Neural crest cell (in vitro differentiated cells): Measurements from ENCODE around the gene RAB8B. TPM values are rescaled to one million over a fixed set of nuclear protein-coding genes. Genes with fewer than 3 reads are reported as not detected.

Experiments used
- DNase-seq: peaks from one replicate; pipeline ENCODE4 v3.0.0; 2021; ENCODE audit warnings: low read depth, mixed read lengths, low spot score
- H3K27ac Mint-ChIP-seq: one replicate; pipeline ENCODE4 v1.8.0; 2021; ENCODE audit warnings: mild to moderate bottlenecking, mixed read lengths; ENCODE audit not compliant: unreplicated experiment
- H3K27me3 Mint-ChIP-seq: 2 replicates; pipeline ENCODE4 v1.8.0; 2021; ENCODE audit warnings: low read depth, mild to moderate bottlenecking, mixed read lengths
- H3K36me3 Mint-ChIP-seq: 2 replicates; pipeline ENCODE4 v1.8.0; 2021; ENCODE audit warnings: low read depth, mild to moderate bottlenecking, mixed read lengths
- H3K4me1 Mint-ChIP-seq: 2 replicates; pipeline ENCODE4 v1.8.0; 2021; ENCODE audit warnings: mixed read lengths
- H3K4me3 Mint-ChIP-seq: one replicate; pipeline ENCODE4 v1.8.0; 2021; ENCODE audit warnings: mild to moderate bottlenecking, mixed read lengths
- H3K9me3 Mint-ChIP-seq: 2 replicates; pipeline ENCODE4 v1.8.0; 2021; ENCODE audit warnings: mixed read lengths
- total RNA-seq: library from RNA; stranded (reverse); gene quantifications from 2 replicates; pipeline ENCODE4 v1.2.1, GENCODE V29; 2021
- TF ChIP-seq, protein P1 (sequence below): fragments of 200-600 bp; sonication (generic); conservative IDR thresholded peaks from 2 replicates; pipeline ENCODE4 v1.5.0; 2021; ENCODE audit warnings: antibody characterized with exemption, mild to moderate bottlenecking

Gene RAB8B
- total RNA-seq, 1 donor from 2014 or later: 51.0 TPM

DNA sequence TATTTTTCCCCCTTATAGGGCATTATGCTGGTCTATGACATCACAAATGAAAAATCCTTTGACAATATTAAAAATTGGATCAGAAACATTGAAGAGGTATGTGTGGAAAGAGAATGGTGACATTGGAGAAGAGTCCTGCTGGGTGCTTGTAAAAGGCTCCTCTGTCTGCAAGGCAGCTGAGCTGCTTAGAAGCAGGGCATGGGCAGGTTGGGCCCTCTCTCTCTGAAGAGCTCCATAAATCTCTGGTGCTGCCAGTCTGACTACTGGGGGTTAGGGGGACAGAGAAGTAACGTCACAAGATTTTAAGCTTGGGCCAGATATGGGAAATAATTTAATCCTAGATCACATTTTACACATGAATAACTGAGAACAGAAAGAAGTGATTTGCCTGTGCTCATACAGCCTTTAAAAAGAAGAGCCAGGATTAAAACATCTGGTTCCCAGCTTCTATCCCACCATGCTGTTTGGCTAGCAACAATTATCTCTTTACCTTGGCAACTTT is 66.1 kb downstream of the RAB8B start:
- peak overlapping the region; percentile 59 for H3K27ac Mint-ChIP-seq
- H3K27me3 Mint-ChIP-seq: no peaks in the 10 kb centered on the region
- no peak for DNase-seq
- no peaks in the 10 kb centered on the region for H3K9me3 Mint-ChIP-seq
- peaks cover 13% of the 10 kb centered on the region for H3K36me3 Mint-ChIP-seq
- no peak overlapping the region for H3K4me3 Mint-ChIP-seq
- TF ChIP-seq, protein P1, sequence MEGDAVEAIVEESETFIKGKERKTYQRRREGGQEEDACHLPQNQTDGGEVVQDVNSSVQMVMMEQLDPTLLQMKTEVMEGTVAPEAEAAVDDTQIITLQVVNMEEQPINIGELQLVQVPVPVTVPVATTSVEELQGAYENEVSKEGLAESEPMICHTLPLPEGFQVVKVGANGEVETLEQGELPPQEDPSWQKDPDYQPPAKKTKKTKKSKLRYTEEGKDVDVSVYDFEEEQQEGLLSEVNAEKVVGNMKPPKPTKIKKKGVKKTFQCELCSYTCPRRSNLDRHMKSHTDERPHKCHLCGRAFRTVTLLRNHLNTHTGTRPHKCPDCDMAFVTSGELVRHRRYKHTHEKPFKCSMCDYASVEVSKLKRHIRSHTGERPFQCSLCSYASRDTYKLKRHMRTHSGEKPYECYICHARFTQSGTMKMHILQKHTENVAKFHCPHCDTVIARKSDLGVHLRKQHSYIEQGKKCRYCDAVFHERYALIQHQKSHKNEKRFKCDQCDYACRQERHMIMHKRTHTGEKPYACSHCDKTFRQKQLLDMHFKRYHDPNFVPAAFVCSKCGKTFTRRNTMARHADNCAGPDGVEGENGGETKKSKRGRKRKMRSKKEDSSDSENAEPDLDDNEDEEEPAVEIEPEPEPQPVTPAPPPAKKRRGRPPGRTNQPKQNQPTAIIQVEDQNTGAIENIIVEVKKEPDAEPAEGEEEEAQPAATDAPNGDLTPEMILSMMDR: no peak
- peaks cover 29% of the 10 kb centered on the region for H3K4me1 Mint-ChIP-seq

DNA sequence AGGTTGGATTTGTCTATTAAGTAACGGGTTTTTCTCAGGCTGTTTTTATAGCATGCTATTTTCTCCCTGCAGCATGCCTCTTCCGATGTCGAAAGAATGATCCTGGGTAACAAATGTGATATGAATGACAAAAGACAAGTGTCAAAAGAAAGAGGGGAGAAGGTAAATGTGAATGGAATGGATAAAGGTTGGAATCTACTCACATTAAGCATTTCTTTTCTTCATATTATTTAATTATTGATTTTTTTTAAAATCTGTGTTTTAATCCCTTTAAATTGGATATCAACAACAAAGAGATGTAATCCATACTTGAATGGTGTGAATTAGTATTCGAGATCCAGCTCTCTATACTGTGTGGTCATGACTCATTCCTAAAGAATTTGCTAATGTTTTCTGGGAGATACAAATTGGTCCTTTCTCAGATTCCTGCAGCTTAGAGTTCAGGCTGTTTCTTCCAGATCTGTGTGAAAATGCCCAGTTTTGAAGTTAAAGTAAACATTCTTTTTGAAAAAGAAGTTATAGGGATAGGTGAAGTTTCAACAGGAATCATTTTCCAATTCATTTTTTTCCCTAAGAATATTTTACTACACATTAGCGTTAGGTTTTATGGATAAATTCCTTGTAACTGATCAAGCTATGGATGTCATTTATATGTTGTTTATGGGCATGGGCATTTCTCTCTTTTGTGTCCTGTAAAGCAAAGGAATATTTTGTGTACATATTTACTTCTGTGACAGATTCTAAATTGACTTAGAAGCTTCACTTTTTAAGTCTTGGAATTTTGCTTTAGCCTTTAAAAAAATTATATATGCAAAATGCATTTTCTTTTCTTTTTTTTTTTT is 67.2 kb downstream of the RAB8B start:
- Mint-ChIP-seq H3K27ac (peak overlapping the region; percentile 85), H3K27me3 (no peaks in the 10 kb centered on the region), H3K4me1 (peaks cover 29% of the 10 kb centered on the region), H3K4me3 (peak overlapping the region; percentile 45), H3K36me3 (peaks cover 19% of the 10 kb centered on the region), H3K9me3 (no peaks in the 10 kb centered on the region)
- TF ChIP-seq, protein P1: no peak
- no peak for DNase-seq

DNA sequence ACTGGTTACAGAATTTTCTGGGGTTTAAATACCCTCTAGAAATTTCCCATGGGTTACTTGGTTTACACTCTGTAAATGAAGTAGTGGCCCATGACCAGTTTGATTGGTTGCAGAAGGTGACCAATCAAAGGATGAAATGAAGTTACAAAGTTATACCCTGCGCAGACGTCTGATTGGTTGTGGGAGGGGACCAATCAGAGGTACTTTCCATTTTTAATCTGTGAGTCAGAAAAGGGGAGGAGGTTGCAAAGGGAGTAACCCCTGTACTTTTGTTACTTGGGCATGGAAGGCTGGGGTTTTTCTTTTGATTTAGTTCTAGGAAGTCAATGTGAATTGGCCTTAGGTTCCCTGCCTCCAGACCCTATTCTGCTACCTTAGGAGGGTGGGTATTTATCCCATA is 69.3 kb downstream of the RAB8B start:
- TF ChIP-seq, protein P1: no peak
- Mint-ChIP-seq H3K36me3 (peaks cover 23% of the 10 kb centered on the region), H3K27me3 (no peaks in the 10 kb centered on the region), H3K4me3 (no peak overlapping the region), H3K9me3 (no peaks in the 10 kb centered on the region), H3K27ac (no peak overlapping the region), H3K4me1 (peaks cover 29% of the 10 kb centered on the region)
- DNase-seq: no peak

DNA sequence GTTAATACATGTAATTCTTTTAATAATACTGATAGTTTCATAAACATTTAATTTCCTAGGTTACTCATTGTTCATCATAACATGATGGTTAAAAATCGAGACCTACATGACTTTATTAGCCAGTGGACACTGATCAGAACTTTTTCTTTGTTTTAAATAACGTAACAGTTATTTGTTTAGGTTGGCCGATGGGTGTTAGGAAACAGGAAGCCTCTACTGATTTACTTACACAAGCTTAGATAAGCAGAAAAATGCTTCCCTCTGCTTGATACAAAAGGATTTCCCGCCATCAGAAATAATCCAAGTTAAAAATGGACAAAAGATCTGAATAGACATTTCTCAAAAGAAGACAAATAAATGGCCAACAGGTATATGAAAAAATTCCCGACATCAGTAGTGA is 71.4 kb downstream of the RAB8B start:
- Mint-ChIP-seq H3K9me3 (no peaks in the 10 kb centered on the region), H3K27ac (no peak overlapping the region), H3K4me1 (peaks cover 13% of the 10 kb centered on the region), H3K27me3 (no peaks in the 10 kb centered on the region), H3K36me3 (peaks cover 25% of the 10 kb centered on the region), H3K4me3 (no peak overlapping the region)
- DNase-seq: no peak
- TF ChIP-seq, protein P1: no peak

DNA sequence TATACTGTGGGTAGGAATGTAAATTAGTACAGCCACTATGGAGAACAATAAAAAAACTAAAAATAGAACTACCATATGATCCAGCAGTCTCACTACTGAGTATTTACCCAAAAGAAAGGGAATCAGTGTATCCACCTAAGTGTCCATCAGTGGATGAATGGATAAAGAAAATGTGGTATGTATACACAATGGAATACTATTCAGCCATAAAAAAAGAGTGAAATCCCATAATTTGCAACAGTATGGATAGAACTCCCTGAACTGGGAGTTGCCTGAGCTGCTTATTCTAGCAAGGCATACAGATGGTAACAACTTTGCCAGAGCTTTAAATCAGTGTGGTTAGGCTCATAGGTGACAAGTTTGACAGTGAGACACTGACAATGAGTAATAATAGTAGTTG is 71.9 kb downstream of the RAB8B start:
- TF ChIP-seq, protein P1: no peak
- H3K27me3 Mint-ChIP-seq: no peaks in the 10 kb centered on the region
- no peak overlapping the region for H3K4me3 Mint-ChIP-seq
- H3K27ac Mint-ChIP-seq: no peak overlapping the region
- H3K9me3 Mint-ChIP-seq: no peaks in the 10 kb centered on the region
- peaks cover 8% of the 10 kb centered on the region for H3K4me1 Mint-ChIP-seq
- H3K36me3 Mint-ChIP-seq: peaks cover 25% of the 10 kb centered on the region
- no peak for DNase-seq
